ENCODE data around the gene MIA2. TPM values are rescaled to one million over a fixed set of nuclear protein-coding genes. Genes with fewer than 3 reads are reported as not detected.

The MIA2 gene
- total RNA-seq, 1 donor from 2014 or later = 27.3 TPM

- no peak for TF ChIP-seq CTCF (IDR thresholded peaks at IDR 0.05)
- no peak for DNase-seq (ENCODE audit: low spot score)
- H3K4me1 Mint-ChIP-seq (ENCODE audit: low read depth) = peaks cover 4% of the 10 kb centered on the region
- no peak overlapping the region for H3K4me3 Mint-ChIP-seq (ENCODE audit: unreplicated experiment)
- H3K27ac Mint-ChIP-seq (ENCODE audit: unreplicated experiment) = no peak overlapping the region
- no peaks in the 10 kb centered on the region for H3K9me3 Mint-ChIP-seq (ENCODE audit: low read depth)
- H3K36me3 Mint-ChIP-seq (ENCODE audit: low read depth) = peaks cover 18% of the 10 kb centered on the region
- H3K27me3 Mint-ChIP-seq (ENCODE audit: low read depth) = no peaks in the 10 kb centered on the region
Observed at GRCh38 chr14:39315859-39316444, 82.2 kb downstream of the MIA2 start.

GRCh38 chr14:39316830-39317553, 83.3 kb downstream of the MIA2 start:
- no peaks in the 10 kb centered on the region for H3K9me3 Mint-ChIP-seq (ENCODE audit: low read depth)

GRCh38 chr14:39318574-39318973, 84.9 kb downstream of the MIA2 start:
- Mint-ChIP-seq H3K27me3 (ENCODE audit: low read depth) (no peaks in the 10 kb centered on the region), H3K27ac (ENCODE audit: unreplicated experiment) (no peak overlapping the region), H3K4me1 (ENCODE audit: low read depth) (peaks cover 6% of the 10 kb centered on the region), H3K36me3 (ENCODE audit: low read depth) (peaks cover 21% of the 10 kb centered on the region), H3K4me3 (ENCODE audit: unreplicated experiment) (no peak overlapping the region), H3K9me3 (ENCODE audit: low read depth) (no peaks in the 10 kb centered on the region)
- TF ChIP-seq CTCF (IDR thresholded peaks at IDR 0.05) = no peak
- no peak for DNase-seq (ENCODE audit: low spot score)

More at GRCh38 chr14:39316830-39317553, 83.3 kb downstream of the MIA2 start:
- H3K27ac Mint-ChIP-seq (ENCODE audit: unreplicated experiment) = no peak overlapping the region
- no peaks in the 10 kb centered on the region for H3K27me3 Mint-ChIP-seq (ENCODE audit: low read depth)
- DNase-seq (ENCODE audit: low spot score) = no peak
- no peak overlapping the region for H3K4me3 Mint-ChIP-seq (ENCODE audit: unreplicated experiment)
- H3K36me3 Mint-ChIP-seq (ENCODE audit: low read depth) = peaks cover 18% of the 10 kb centered on the region
- peaks cover 4% of the 10 kb centered on the region for H3K4me1 Mint-ChIP-seq (ENCODE audit: low read depth)
- TF ChIP-seq CTCF (IDR thresholded peaks at IDR 0.05) = no peak

- Mint-ChIP-seq H3K4me3 (ENCODE audit: unreplicated experiment) (no peak overlapping the region), H3K27ac (ENCODE audit: unreplicated experiment) (no peak overlapping the region), H3K36me3 (ENCODE audit: low read depth) (peaks cover 21% of the 10 kb centered on the region), H3K4me1 (ENCODE audit: low read depth) (peaks cover 6% of the 10 kb centered on the region), H3K9me3 (ENCODE audit: low read depth) (no peaks in the 10 kb centered on the region), H3K27me3 (ENCODE audit: low read depth) (no peaks in the 10 kb centered on the region)
- DNase-seq (ENCODE audit: low spot score) = no peak
- TF ChIP-seq CTCF (IDR thresholded peaks at IDR 0.05) = no peak
Observed at GRCh38 chr14:39319381-39319780, 85.7 kb downstream of the MIA2 start.

- H3K4me1 Mint-ChIP-seq (ENCODE audit: low read depth) = peaks cover 6% of the 10 kb centered on the region
- peaks cover 21% of the 10 kb centered on the region for H3K36me3 Mint-ChIP-seq (ENCODE audit: low read depth)
- no peak for TF ChIP-seq CTCF (IDR thresholded peaks at IDR 0.05)
- H3K9me3 Mint-ChIP-seq (ENCODE audit: low read depth) = no peaks in the 10 kb centered on the region
- no peak overlapping the region for H3K4me3 Mint-ChIP-seq (ENCODE audit: unreplicated experiment)
- H3K27me3 Mint-ChIP-seq (ENCODE audit: low read depth) = no peaks in the 10 kb centered on the region
- no peak overlapping the region for H3K27ac Mint-ChIP-seq (ENCODE audit: unreplicated experiment)
- DNase-seq (ENCODE audit: low spot score) = no peak
Observed at GRCh38 chr14:39320318-39320717, 86.6 kb downstream of the MIA2 start.
